Mammary epithelial cell (primary cell): ENCODE measurements around the gene GPR141.

Source experiments
- EZH2 ChIP-seq: IDR thresholded peaks from 2 replicates; pipeline ENCODE4 v1.6.1; 2012; ENCODE audit warnings: low read length, inconsistent platforms, borderline replicate concordance
- TF ChIP-seq, protein P1 (sequence below), 2 donors: IDR thresholded peaks in 1 of 2; conservative IDR thresholded peaks in 1 of 2; 2 replicates each; pipeline ENCODE4 v1.5.1; 2011 to 2012; ENCODE audit warnings: inconsistent platforms in 2 of 2, low read length in 2 of 2, mild to moderate bottlenecking in 2 of 2, control low read depth in 1 of 2, low read depth in 1 of 2; ENCODE audit not compliant: insufficient read depth in 1 of 2; ENCODE audit errors: extremely low read depth in 1 of 2

DNA sequence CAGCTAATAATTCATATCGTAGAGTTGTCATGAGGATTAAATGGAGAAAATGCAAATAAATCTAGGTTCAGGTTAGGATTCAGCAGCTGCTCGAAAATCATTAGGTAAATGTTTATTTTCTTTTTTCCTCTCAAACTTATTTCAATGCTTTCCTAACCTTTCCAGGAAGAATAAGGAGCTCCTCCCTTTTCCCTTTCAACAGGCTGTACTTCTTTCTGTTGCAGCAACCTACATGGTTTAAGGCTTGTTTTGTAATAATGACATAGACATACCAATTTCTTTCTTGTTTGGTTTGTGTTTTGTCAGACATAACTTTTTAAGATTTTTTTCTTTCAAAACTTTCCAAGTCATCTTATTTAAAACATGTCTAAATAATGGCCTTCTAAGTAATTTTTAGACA lies 18.2 kb downstream of the GPR141 start:
- TF ChIP-seq, protein P1, sequence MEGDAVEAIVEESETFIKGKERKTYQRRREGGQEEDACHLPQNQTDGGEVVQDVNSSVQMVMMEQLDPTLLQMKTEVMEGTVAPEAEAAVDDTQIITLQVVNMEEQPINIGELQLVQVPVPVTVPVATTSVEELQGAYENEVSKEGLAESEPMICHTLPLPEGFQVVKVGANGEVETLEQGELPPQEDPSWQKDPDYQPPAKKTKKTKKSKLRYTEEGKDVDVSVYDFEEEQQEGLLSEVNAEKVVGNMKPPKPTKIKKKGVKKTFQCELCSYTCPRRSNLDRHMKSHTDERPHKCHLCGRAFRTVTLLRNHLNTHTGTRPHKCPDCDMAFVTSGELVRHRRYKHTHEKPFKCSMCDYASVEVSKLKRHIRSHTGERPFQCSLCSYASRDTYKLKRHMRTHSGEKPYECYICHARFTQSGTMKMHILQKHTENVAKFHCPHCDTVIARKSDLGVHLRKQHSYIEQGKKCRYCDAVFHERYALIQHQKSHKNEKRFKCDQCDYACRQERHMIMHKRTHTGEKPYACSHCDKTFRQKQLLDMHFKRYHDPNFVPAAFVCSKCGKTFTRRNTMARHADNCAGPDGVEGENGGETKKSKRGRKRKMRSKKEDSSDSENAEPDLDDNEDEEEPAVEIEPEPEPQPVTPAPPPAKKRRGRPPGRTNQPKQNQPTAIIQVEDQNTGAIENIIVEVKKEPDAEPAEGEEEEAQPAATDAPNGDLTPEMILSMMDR (conservative IDR thresholded peaks at IDR 0.05 in 1 of 2, IDR thresholded peaks at IDR 0.05 in 1 of 2; ENCODE audit: extremely low read depth in 1 of 2, insufficient read depth in 1 of 2, low read depth in 1 of 2, low read length in 2 of 2) = no peak
- no peak for TF ChIP-seq EZH2
